Astrocyte (in vitro differentiated cells and primary cell): ENCODE results near the gene SFTPD. TPM values are rescaled to one million over a fixed set of nuclear protein-coding genes. Genes with fewer than 3 reads are reported as not detected.

Experiments used
- DNase-seq: peaks from one replicate; pipeline ENCODE4 v3.0.0-alpha.2; 2010; ENCODE audit warnings: low read depth
- FAIRE-seq: peaks from 2 replicates; lab custom pipeline; 2011; peaks lifted over from hg19 to GRCh38; lab: Jason Lieb, UNC
- H2AFZ ChIP-seq: 2 replicates; pipeline ENCODE4 v1.6.0; 2012; ENCODE audit warnings: low read depth, low read length, inconsistent platforms
- H3K27ac ChIP-seq: 2 replicates; pipeline ENCODE4 v1.5.1; 2011; ENCODE audit warnings: low read depth, low read length, inconsistent platforms
- H3K27me3 ChIP-seq: 2 replicates; pipeline ENCODE4 v1.6.0; 2011; ENCODE audit warnings: low read length, inconsistent platforms; ENCODE audit not compliant: insufficient read depth
- H3K36me3 ChIP-seq: 2 replicates; pipeline ENCODE4 v1.5.1; 2011; ENCODE audit warnings: low read length, inconsistent platforms; ENCODE audit not compliant: insufficient read depth
- H3K4me1 ChIP-seq: 2 replicates; pipeline ENCODE4 v1.5.1; 2011; ENCODE audit warnings: low read length, inconsistent platforms; ENCODE audit not compliant: insufficient read depth
- H3K4me2 ChIP-seq: 2 replicates; pipeline ENCODE4 v1.6.0; 2012; ENCODE audit warnings: low read length, inconsistent platforms
- H3K4me3 ChIP-seq: 2 replicates; pipeline ENCODE4 v1.5.1; 2011; ENCODE audit warnings: low read depth, mild to moderate bottlenecking, low read length, inconsistent platforms; ENCODE audit not compliant: insufficient read depth
- H3K79me2 ChIP-seq: 2 replicates; pipeline ENCODE4 v1.6.0; 2012; ENCODE audit warnings: mild to moderate bottlenecking, low read length, inconsistent platforms; ENCODE audit not compliant: insufficient read depth
- H3K9ac ChIP-seq: 2 replicates; pipeline ENCODE4 v1.6.0; 2012; ENCODE audit warnings: mild to moderate bottlenecking, low read length, inconsistent platforms
- H3K9me3 ChIP-seq: 2 replicates; pipeline ENCODE4 v1.5.1; 2012; ENCODE audit warnings: low read depth, mild to moderate bottlenecking, low read length, inconsistent platforms; ENCODE audit not compliant: insufficient read depth
- H4K20me1 ChIP-seq: 2 replicates; pipeline ENCODE4 v1.6.0; 2012; ENCODE audit warnings: low read length, inconsistent platforms; ENCODE audit not compliant: insufficient read depth
- H3K27ac Mint-ChIP-seq: one replicate; pipeline ENCODE4 v1.8.0; 2021; ENCODE audit warnings: mild to moderate bottlenecking, mixed read lengths; ENCODE audit not compliant: unreplicated experiment
- H3K27me3 Mint-ChIP-seq: one replicate; pipeline ENCODE4 v1.8.0; 2021; ENCODE audit warnings: low read depth, mixed read lengths; ENCODE audit not compliant: unreplicated experiment
- H3K36me3 Mint-ChIP-seq: one replicate; pipeline ENCODE4 v1.8.0; 2021; ENCODE audit warnings: low read depth, mixed read lengths; ENCODE audit not compliant: unreplicated experiment
- H3K4me1 Mint-ChIP-seq: one replicate; pipeline ENCODE4 v1.8.0; 2021; ENCODE audit warnings: low read depth, mixed read lengths; ENCODE audit not compliant: unreplicated experiment
- H3K4me3 Mint-ChIP-seq: one replicate; pipeline ENCODE4 v1.8.0; 2021; ENCODE audit warnings: mild to moderate bottlenecking, moderate library complexity, mixed read lengths; ENCODE audit not compliant: unreplicated experiment
- H3K9me3 Mint-ChIP-seq: one replicate; pipeline ENCODE4 v1.8.0; 2021; ENCODE audit warnings: mild to moderate bottlenecking, mixed read lengths; ENCODE audit not compliant: unreplicated experiment
- CTCF ChIP-seq: IDR thresholded peaks from 2 replicates; pipeline ENCODE4 v1.5.1; 2011; ENCODE audit warnings: low read depth, mild to moderate bottlenecking, inconsistent platforms, low read length, moderate library complexity; ENCODE audit not compliant: insufficient read depth
- EZH2 ChIP-seq: IDR thresholded peaks from 2 replicates; pipeline ENCODE4 v1.6.1; 2012; ENCODE audit warnings: mild to moderate bottlenecking, low read length, inconsistent platforms; ENCODE audit not compliant: insufficient read depth
- total RNA-seq: library from RNA; stranded (reverse); gene quantifications from 2 replicates; pipeline ENCODE4 v1.2.1, GENCODE V29; 2021

Gene SFTPD
- total RNA-seq, 1 donor from 2014 or later: 0.27 TPM

GRCh38 chr10:79982861-79983260 lies 34.0 kb upstream of the SFTPD start:
- no peak overlapping the region for H3K4me3 Mint-ChIP-seq
- H3K9me3 ChIP-seq: no peaks in the 10 kb centered on the region
- no peak for DNase-seq

GRCh38 chr10:79982362-79982800 lies 33.5 kb upstream of the SFTPD start:
- Mint-ChIP-seq H3K4me3 (no peak overlapping the region), H3K27ac (no peak overlapping the region), H3K4me1 (peaks cover 12% of the 10 kb centered on the region), H3K27me3 (peaks cover 12% of the 10 kb centered on the region), H3K36me3 (no peaks in the 10 kb centered on the region), H3K9me3 (peaks cover 2% of the 10 kb centered on the region)
- no peaks in the 10 kb centered on the region for H3K4me1 ChIP-seq
- H3K27me3 ChIP-seq: peaks cover 33% of the 10 kb centered on the region
- DNase-seq: no peak
- no peaks in the 10 kb centered on the region for H3K9me3 ChIP-seq
- H3K9ac ChIP-seq: no peak overlapping the region
- FAIRE-seq: no peak
- H3K4me3 ChIP-seq: peak overlapping the region; percentile 57
- H3K27ac ChIP-seq: no peak overlapping the region
- peak overlapping the region; percentile 89 for H3K4me2 ChIP-seq
- TF ChIP-seq CTCF (no peak), EZH2 (peak; percentile 39)
- no peaks in the 10 kb centered on the region for H3K36me3 ChIP-seq
- no peaks in the 10 kb centered on the region for H3K79me2 ChIP-seq
- no peaks in the 10 kb centered on the region for H4K20me1 ChIP-seq
- H2AFZ ChIP-seq: peak overlapping the region; percentile 88

More at GRCh38 chr10:79982861-79983260, 34.0 kb upstream of the SFTPD start:
- Histone ChIP-seq H3K9ac (no peak overlapping the region), H2AFZ (no peak overlapping the region), H3K4me3 (no peak overlapping the region), H3K79me2 (no peaks in the 10 kb centered on the region), H3K36me3 (no peaks in the 10 kb centered on the region), H3K4me1 (no peaks in the 10 kb centered on the region), H3K27ac (no peak overlapping the region), H4K20me1 (no peaks in the 10 kb centered on the region), H3K4me2 (no peak overlapping the region), H3K27me3 (peaks cover 33% of the 10 kb centered on the region)
- Mint-ChIP-seq H3K27me3 (peaks cover 12% of the 10 kb centered on the region), H3K9me3 (no peaks in the 10 kb centered on the region), H3K4me1 (peaks cover 12% of the 10 kb centered on the region), H3K27ac (no peak overlapping the region), H3K36me3 (no peaks in the 10 kb centered on the region)
- no peak for FAIRE-seq
- no peak for TF ChIP-seq CTCF
- TF ChIP-seq EZH2: no peak
